IPS DF 6.9 (cell line): ENCODE measurements around the gene SAG.

ENCODE experiments used
- DNase-seq: peaks from one replicate; pipeline ENCODE4 v3.0.0-alpha.2; 2013; ENCODE audit warnings: low read depth, low spot score
- H3K27ac ChIP-seq: one replicate; pipeline ENCODE4 v1.5.1; 2013; ENCODE audit warnings: low read length, control low read depth
- H3K27me3 ChIP-seq: 2 replicates; pipeline ENCODE4 v1.6.1; 2013; ENCODE audit warnings: mild to moderate bottlenecking, low read length; ENCODE audit not compliant: control insufficient read depth, insufficient read depth
- H3K36me3 ChIP-seq: 2 replicates; pipeline ENCODE4 v1.6.1; 2013; ENCODE audit warnings: low read length; ENCODE audit not compliant: control insufficient read depth, insufficient read depth
- H3K4me1 ChIP-seq: 2 replicates; pipeline ENCODE4 v1.6.1; 2013; ENCODE audit warnings: low read length; ENCODE audit not compliant: control insufficient read depth, insufficient read depth
- H3K4me3 ChIP-seq: 2 replicates; pipeline ENCODE4 v1.5.1; 2013; ENCODE audit warnings: mild to moderate bottlenecking, low read length
- H3K9me3 ChIP-seq: 2 replicates; pipeline ENCODE4 v1.6.1; 2013; ENCODE audit warnings: low read length, inconsistent platforms; ENCODE audit not compliant: control insufficient read depth, insufficient read depth
- WGBS: extraction: QIAGEN DNeasy Blood & Tissue Kit; methylation state at CpG from one replicate; pipeline ENCODE4 v1.1.7; 2013; ENCODE audit warnings: mixed read lengths, missing lambda C conversion rate; ENCODE audit not compliant: insufficient read length, insufficient coverage; 5-methylcytosine and 5-hydroxymethylcytosine counted together

SAG gene

GRCh38 chr2:233362742-233363141 lies 55.1 kb downstream of the SAG start:
- Histone ChIP-seq H3K27me3 (no peaks in the 10 kb centered on the region), H3K36me3 (no peaks in the 10 kb centered on the region), H3K27ac (no peak overlapping the region), H3K4me1 (no peaks in the 10 kb centered on the region), H3K4me3 (no peak overlapping the region), H3K9me3 (no peaks in the 10 kb centered on the region)
- WGBS: no CpG with 5 or more reads among the region's 2 CpGs
- no peak for DNase-seq

GRCh38 chr2:233363744-233364235 lies 56.2 kb downstream of the SAG start:
- Histone ChIP-seq H3K36me3 (no peaks in the 10 kb centered on the region), H3K9me3 (no peaks in the 10 kb centered on the region), H3K27ac (no peak overlapping the region), H3K4me3 (no peak overlapping the region), H3K4me1 (no peaks in the 10 kb centered on the region), H3K27me3 (no peaks in the 10 kb centered on the region)
- WGBS: no CpG with 5 or more reads among the region's 6 CpGs
- DNase-seq: no peak

- no peak overlapping the region for H3K4me3 ChIP-seq
- H3K27ac ChIP-seq: no peak overlapping the region
- no peaks in the 10 kb centered on the region for H3K4me1 ChIP-seq
- H3K9me3 ChIP-seq: no peaks in the 10 kb centered on the region
- no peaks in the 10 kb centered on the region for H3K27me3 ChIP-seq
- no CpG with 5 or more reads among the region's 6 CpGs for WGBS
- DNase-seq: no peak
- H3K36me3 ChIP-seq: no peaks in the 10 kb centered on the region
Observed at GRCh38 chr2:233365861-233366520, 58.4 kb downstream of the SAG start.

- no peak for DNase-seq
- Histone ChIP-seq H3K27me3 (no peaks in the 10 kb centered on the region), H3K4me3 (no peak overlapping the region), H3K36me3 (no peaks in the 10 kb centered on the region), H3K9me3 (no peaks in the 10 kb centered on the region), H3K4me1 (no peaks in the 10 kb centered on the region), H3K27ac (no peak overlapping the region)
- WGBS: no CpG with 5 or more reads among the region's 3 CpGs
Observed at GRCh38 chr2:233367586-233367985, 60.0 kb downstream of the SAG start.

- H3K9me3 ChIP-seq: no peaks in the 10 kb centered on the region
- DNase-seq: no peak
- WGBS: no CpG with 5 or more reads among the region's 5 CpGs
Observed at GRCh38 chr2:233368756-233369155, 61.1 kb downstream of the SAG start.

GRCh38 chr2:233369462-233369861 lies 61.8 kb downstream of the SAG start:
- H3K9me3 ChIP-seq: no peaks in the 10 kb centered on the region
- H3K4me1 ChIP-seq: no peaks in the 10 kb centered on the region
- H3K27me3 ChIP-seq: no peaks in the 10 kb centered on the region
- H3K27ac ChIP-seq: no peak overlapping the region
- no peak for DNase-seq
- WGBS: no CpG with 5 or more reads among the region's 8 CpGs
- H3K4me3 ChIP-seq: no peak overlapping the region
- no peaks in the 10 kb centered on the region for H3K36me3 ChIP-seq

More at GRCh38 chr2:233368756-233369155, 61.1 kb downstream of the SAG start:
- no peaks in the 10 kb centered on the region for H3K27me3 ChIP-seq
- H3K27ac ChIP-seq: no peak overlapping the region
- no peaks in the 10 kb centered on the region for H3K36me3 ChIP-seq
- no peaks in the 10 kb centered on the region for H3K4me1 ChIP-seq
- H3K4me3 ChIP-seq: no peak overlapping the region

GRCh38 chr2:233369897-233370685 lies 62.5 kb downstream of the SAG start:
- H3K4me1 ChIP-seq: no peaks in the 10 kb centered on the region
- no peak overlapping the region for H3K27ac ChIP-seq
- H3K9me3 ChIP-seq: no peaks in the 10 kb centered on the region
- DNase-seq: no peak
- no peak overlapping the region for H3K4me3 ChIP-seq
- no CpG with 5 or more reads among the region's 9 CpGs for WGBS
- no peaks in the 10 kb centered on the region for H3K36me3 ChIP-seq
- no peaks in the 10 kb centered on the region for H3K27me3 ChIP-seq

- H3K27ac ChIP-seq: no peak overlapping the region
- no peak for DNase-seq
- no peaks in the 10 kb centered on the region for H3K4me1 ChIP-seq
- no CpG with 5 or more reads among the region's 2 CpGs for WGBS
- no peaks in the 10 kb centered on the region for H3K36me3 ChIP-seq
- H3K4me3 ChIP-seq: no peak overlapping the region
- H3K27me3 ChIP-seq: no peaks in the 10 kb centered on the region
- no peaks in the 10 kb centered on the region for H3K9me3 ChIP-seq
Observed at GRCh38 chr2:233371641-233372040, 64.0 kb downstream of the SAG start.

- WGBS: no CpG with 5 or more reads among the region's 8 CpGs
- Histone ChIP-seq H3K36me3 (no peaks in the 10 kb centered on the region), H3K4me3 (no peak overlapping the region), H3K4me1 (no peaks in the 10 kb centered on the region), H3K27me3 (no peaks in the 10 kb centered on the region), H3K27ac (no peak overlapping the region), H3K9me3 (no peaks in the 10 kb centered on the region)
- DNase-seq: no peak
Observed at GRCh38 chr2:233372855-233373254, 65.2 kb downstream of the SAG start.

- H3K4me1 ChIP-seq: no peaks in the 10 kb centered on the region
- H3K4me3 ChIP-seq: no peak overlapping the region
- no peaks in the 10 kb centered on the region for H3K36me3 ChIP-seq
- no peaks in the 10 kb centered on the region for H3K27me3 ChIP-seq
- WGBS: 100% methylated on average over 1 of the region's 5 CpGs
- DNase-seq: no peak
- H3K27ac ChIP-seq: no peak overlapping the region
- no peaks in the 10 kb centered on the region for H3K9me3 ChIP-seq
Observed at GRCh38 chr2:233373316-233373715, 65.7 kb downstream of the SAG start.
